HG02623 (cell line): ENCODE results near the gene ZNF316.
A peak's percentile ranks its signal among the peaks of the same experiment; 100 is the strongest.
"Not testable (repeated sequence)": the region's sequence is repeated elsewhere in the genome, so short reads cannot be mapped to it uniquely, and the experiment has no call there.

Experiments
- ATAC-seq: cut with Tn5 transposase; IDR thresholded peaks from one replicate; pipeline ENCODE4 v1.9.1; 2021; ENCODE audit warnings: moderate library complexity; ENCODE audit not compliant: unreplicated experiment

ZNF316 gene

DNA sequence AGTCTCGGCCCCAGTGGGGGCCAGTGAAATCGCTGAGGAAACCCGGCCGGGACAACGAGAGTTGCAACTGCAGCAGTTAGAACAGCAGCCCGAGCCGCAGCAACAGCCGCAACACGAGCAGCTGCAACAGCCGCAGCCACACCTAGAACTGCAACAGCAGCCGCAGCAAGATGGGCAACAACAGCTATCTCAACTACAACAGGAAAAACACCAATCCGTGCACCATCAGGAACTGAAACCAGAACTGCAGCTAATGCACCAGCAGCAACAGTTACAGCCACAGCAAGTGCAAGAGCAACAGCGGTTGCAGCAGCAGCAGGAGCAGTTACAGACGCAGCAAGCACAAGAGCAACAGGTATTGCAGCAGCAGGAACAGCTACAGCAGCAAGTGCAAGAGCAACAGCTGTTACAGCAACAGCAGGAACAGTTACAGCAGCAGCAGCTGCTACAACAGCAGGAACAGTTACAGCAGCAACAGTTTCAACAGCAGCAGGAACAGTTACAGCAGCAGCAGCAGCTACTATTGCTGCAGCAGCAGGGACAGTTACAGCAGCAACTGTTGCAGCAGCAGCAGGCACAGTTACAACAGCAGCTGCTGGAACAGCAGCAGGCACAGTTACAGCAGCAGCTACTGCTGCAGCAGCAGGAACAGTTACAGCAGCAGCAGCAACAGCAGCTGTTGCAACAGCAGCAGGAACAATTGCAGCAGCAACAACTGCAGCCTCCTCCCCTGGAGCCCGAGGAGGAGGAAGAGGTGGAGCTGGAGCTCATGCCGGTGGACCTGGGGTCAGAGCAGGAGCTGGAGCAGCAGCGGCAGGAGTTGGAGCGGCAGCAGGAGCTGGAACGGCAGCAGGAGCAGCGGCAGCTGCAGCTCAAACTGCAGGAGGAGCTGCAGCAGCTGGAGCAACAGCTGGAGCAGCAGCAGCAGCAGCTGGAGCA is 15.7 kb upstream of the ZNF316 start:
- ATAC-seq = no peak

DNA sequence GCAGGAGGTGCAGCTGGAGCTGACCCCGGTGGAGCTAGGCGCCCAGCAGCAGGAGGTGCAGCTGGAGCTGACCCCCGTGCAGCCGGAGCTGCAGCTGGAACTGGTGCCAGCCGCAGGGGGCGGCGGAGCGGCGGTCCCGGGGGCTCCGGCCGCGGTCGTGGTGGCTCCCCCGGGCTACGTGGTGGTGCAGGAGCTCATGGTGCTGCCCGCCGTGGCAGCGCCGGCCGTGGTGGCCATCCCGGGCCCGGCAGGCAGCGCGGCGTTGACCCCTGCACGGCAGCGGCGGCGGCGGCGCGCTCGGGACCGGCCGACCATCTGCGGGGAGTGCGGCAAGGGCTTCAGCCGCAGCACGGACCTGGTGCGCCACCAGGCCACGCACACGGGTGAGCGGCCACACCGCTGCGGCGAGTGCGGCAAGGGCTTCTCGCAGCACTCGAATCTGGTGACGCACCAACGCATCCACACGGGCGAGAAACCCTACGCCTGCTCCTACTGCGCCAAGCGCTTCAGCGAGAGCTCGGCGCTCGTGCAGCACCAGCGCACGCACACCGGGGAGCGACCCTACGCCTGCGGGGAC is 14.9 kb upstream of the ZNF316 start:
- no peak for ATAC-seq

DNA sequence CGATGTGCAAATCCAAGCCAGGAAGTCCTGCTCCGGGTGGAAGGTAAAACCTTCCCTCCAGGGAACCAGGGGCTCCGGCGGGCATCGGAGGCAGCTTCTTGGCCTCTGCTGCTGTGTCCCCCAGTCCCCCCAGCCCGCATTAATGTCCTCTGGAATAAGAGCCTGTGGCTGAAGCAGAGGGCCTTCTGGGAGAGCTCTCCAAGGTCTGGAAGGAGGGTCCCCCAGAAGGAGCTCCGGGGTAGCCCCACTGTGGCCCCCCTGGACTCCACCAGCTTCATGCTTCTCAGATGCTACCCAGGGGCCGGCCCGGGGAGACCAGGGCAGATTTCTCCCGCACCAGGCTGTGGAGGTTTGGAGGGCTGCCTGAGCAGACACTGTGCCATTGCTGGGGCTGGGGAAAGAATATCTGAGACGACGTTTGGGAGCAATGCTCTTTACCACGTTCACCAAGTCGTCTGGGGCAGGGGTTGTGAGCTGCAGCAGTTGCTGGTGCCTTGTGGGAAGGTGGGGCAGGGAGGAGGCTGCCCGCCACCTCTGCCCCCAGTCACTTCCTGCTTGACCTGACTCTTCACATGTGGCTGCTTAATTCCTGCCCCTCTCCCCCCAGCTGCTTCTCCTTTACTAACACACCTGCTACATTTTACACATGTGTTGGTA is 13.4 kb upstream of the ZNF316 start:
- ATAC-seq = no peak

DNA sequence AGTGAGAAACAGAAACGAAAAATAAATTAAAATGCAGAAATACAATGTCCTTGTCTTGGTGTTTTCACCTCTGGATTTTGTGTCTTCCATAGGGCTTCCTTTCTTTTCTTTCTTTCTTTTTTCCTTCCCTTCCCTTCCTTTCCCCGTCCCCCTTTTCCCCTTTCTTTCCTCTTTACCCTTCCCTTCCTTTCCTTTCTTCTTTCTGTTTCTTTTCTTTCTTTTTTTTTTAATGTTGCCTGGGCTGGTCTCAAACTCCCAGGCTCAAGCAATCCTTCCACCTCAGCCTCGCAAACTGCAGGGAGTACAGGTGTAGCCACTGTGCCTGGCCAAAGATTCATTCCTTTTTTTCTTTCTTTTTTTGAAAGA is 12.9 kb upstream of the ZNF316 start:
- ATAC-seq = no peak

DNA sequence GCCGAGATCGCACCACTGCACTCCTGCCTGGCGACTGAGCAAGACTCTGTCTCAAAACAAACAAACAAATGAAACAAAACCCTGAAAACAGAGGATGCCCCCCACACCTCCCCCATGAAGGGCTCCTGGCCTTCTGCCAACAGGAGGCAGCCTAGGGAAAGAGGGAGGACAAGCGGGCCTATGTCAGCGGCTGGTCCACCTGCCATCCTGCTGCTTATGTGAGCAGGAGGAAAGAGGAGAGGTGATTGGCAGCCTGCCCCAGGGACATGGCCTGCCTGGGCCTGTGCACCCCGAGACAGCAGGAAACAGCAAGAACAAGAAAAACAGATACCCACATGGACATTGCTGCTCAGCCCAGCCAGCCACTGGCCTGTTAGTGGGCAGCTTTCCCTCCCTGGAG is 9.1 kb upstream of the ZNF316 start:
- ATAC-seq = no peak

DNA sequence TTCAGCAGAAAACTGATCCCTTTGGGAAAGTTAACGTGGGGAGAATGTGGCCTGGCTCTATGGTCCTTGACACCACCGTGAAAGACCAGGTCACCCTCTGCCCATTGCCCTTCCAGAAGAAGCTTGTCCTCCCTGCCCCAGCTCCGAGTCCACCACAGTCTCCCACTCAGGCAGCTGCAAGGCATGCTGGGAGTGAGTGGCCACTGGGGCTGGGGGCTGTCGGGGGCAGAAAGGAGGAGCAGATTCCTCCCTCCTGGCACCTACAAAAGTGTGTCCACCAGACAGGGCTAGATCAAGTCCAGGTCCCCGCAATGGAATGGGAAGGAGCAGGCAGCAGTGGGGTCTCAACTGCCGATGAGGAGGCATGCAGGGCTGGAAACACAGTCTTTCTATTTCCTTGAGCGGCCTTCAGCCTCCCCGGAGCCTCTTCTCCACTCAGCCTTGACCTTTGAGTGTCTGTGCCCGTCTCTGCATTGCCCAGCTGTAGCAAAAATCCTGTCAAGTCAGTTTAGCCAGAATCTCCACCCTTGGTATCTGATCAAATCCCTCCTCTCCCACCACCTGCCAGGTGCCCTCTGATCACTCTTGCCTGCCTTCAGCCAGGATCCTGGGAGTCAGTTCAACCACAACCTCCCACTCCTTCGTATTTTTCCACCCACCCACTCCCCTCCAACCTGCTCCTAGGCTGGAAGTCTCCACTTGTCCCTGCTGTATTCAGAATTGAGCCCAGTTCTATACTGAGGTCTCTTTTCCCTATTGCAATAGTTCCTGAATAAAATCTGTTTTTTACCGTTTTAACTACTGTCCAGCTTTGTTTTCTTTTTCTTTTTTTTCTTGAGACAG is 6.9 kb upstream of the ZNF316 start:
- ATAC-seq = no peak

DNA sequence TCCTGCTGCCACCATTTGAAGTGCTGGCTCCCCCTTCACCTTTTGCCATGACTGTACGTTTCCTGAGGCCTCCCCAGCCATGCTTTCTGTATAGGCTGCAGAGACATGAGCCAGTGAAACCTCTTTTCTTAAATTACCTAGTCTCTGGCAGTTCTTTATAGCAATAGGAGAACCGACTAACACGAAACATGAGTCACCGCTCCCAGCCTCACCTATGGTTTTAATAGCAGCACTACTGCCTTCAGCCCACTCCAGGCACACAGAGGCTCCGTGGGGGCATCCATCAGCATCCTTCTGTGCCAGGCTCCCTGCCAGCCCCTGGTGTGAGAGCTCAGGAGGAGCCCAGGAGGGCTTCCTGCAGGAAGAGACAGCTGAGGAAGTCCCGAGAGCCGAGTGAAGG is 5.5 kb upstream of the ZNF316 start:
- no peak for ATAC-seq

DNA sequence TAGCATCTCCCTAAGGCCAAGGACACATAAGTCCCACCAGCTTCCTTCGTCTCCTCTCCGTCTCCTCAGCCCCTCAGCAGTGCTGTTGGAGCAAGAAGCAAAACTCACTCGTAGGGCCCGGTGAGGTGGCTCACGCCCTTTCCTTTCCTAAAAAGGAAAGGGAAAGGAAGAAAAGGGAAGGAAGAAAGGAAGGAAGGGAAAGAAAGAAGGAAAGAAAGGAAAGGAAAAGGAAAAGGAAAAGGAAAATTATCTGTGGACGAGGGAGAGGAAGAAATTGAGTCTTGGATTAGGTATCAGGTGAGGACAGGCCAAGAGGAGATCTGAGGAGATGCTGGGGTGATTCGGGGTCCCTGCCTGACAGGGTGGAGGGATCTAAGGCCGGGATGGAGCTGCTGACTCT is 3.1 kb upstream of the ZNF316 start:
- ATAC-seq = no peak

DNA sequence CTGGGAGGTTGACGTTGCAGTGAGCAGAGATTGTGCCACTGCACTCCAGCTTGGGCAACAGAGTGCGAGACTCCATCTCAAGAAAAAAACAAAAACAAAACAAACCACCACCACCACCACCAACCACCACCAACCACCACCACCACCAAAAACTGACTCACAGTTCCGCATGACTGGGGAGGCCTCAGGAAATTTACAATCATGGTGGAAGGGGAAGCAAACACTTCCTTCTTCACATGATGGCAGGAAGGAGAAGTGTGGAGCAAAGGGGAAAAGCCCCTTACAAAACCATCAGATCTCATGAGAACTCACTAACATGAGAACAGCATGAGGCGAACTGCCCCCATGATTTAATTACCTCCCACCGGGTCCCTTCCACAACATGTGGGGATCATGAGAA is 2.1 kb upstream of the ZNF316 start:
- ATAC-seq = not testable (repeated sequence)

DNA sequence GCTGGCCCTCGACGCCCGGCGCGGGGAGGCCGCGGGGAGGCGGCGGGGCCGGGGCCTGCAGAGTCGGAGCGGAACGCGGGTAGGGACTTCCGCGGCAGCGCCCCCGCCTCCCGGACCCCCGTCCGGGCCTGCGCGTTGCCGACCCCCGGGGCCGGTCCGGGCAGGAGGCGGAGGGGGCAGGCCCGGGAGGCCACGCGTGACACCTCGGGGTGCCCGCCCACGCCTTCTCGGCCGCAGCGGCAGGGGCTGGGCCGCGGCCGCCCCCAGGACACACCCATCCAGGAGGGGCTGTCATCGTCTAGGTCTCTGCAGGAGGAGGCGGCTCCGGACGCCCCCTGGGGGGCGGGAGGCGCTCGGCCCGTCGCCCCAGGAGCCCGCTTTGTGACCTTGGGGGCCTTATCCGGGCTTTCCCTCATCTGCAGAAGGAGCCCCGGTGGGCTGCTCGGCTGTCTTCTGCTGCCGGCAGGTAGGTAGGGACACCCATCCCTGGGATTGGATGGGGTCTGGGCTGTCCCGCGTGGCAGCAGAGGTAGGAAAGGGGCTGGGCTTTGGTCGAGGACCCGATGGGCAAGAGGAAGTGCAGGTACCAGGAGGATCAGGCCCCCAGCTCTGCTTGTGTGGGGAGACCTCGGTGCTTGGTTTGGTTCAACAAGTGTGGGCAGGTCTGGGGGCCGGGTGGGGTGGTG is 569 bp downstream of the ZNF316 start:
- ATAC-seq = peak; percentile 73

DNA sequence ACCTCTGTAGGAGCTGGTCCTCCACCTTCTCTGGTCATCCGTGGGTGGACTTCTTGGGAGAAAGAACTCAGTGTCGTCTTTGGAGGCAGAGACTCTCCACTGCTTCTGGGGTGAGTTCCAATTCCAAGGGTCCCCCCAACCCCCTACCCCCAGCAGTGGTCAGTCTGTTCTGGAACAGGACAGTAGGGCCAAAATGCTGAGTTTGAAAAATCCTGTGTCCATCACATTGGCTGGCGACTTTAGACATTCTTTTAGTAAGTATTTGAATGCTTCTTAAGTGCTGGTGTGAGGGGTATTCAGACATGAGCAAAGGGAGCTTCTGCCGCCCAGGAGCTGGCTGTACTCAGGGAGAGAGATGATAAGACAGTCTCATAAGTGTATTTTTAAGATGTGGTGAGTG is 1.9 kb downstream of the ZNF316 start:
- ATAC-seq = no peak

DNA sequence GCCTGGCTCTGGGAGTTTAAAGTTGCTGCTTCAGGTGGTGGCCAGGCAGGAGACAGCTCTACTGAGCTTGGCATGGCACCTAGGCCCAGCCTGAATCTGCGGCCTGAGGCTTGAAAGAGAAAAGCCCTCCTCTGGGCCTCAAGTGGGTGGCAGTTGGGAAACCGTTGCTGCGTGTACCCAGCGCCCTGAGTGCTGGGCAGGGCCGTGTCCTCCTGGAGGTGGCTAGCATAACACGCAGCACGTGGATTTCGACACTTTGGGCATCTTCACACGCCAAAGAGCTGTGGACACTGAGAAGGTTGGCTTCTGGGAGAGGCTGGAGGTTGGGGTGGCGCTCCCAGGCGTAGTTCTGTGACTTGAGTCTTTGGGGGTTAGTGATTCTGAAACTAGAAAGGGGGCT is 2.5 kb downstream of the ZNF316 start:
- ATAC-seq = no peak

DNA sequence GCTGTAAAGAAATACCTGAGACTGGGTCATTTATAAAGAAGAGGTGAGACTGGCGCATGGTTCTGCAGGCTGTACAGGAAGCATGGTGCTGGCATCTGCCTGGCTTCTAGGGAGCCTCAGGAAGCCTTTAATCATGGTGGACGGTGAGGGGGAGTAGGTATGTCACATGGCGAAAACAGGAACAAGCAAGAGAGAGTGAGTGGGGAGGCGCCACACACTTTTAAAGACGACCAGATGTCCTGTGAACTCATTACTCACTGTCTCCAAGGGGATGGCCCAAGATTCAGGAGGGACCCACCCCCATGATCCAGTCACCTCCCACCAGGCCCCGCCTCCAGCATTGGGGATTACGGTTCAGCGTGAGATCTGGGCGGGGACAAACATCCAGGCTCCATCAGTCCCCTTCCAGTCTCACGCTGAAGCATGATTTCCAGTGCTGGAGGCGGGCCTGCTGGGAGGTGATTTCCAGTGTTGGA is 3.2 kb downstream of the ZNF316 start:
- ATAC-seq = no peak

DNA sequence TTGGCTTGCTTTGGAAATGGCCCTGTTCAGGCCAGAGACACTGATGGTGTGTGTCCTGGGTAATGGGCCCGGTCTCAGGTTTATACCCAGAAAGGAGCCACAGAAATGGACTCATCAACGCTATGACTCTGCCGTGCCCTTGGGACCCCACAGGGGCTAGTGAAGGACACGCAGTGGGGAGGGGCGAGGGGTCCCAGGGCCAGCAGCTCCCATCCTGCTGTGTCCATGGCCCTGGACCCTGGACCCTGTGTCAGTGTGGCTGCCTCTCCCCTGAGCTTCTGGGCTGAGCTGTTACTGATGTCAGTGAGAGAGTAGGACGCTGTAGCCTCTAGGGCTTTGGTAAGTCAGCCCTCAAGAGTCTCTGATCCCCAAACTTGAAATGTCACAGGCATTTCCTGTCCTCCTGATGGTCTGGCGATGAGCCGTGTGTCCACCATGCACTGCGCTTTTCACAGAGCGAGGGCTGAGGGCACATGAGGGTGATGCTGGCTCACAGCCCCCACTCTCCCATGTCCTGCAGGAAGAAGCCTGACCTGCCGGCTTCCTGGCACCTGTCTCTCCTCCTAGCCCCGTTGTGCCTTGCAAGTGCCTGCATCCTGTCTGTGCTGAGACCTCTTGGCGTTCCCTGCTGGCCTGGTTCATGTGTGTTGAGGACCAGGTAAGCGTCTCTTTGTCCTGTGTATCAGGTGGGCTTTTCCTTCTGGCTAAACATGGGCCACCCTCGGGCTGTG is 4.4 kb downstream of the ZNF316 start:
- ATAC-seq = no peak

DNA sequence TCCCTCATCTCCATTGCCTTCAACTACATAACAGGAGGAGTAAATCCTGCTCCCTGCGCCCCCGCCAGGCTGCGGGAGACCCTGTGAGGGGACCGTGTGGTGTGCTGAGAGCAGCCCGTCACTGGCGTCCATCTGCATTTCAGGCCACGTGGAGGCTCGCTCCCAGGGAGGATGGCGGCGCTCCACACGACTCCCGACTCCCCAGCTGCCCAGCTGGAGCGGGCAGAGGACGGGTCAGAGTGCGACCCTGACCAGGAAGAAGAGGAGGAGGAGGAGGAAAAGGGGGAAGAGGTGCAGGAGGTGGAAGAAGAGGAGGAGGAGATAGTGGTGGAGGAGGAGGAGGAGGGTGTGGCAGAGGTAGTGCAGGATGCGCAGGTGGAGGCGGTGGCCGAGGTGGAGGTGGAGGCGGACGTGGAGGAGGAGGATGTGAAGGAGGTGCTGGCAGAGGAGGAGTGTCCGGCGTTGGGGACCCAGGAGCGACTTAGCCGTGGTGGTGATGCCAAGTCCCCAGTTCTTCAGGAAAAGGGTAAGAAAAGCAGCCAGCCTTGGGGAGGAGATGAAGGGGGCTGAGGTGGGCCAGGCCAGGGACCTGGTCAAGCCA is 5.2 kb downstream of the ZNF316 start:
- no peak for ATAC-seq

DNA sequence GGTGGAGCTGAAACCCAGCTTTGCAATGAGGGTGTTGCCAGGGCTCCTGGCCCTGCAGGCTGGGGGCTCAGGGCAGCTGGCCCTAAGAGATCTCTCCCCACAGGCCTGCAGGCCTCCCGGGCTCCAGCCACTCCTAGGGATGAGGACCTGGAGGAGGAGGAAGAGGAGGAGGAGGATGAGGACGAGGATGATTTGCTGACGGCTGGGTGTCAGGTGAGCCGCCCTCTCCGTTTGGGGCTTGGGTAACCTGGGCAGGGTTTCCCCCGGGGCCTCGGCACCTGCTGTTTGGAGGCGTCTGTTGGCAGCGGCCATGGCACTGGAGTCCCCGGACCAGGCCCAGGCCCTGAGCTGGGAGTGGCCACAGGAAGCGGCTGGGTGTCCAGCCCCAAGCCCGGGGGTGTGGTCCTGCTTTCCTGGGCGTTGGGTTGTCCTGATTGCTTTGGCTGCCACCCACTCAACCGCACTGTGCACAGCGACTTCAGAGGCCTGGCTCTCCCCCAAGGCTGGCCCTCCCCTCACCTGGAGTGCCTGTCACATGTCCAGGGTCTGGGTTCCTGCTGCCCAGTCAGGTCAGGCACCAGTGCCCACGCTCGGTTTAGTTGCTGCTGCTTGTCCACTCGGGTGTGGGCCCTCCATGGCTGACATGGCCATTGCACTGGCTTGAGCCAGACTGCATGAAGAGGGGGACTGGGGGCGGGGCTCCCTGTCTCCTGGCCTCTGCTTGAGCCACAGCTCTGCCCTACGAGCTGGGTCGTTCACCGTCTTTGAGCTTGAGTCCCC is 5.9 kb downstream of the ZNF316 start:
- no peak for ATAC-seq

DNA sequence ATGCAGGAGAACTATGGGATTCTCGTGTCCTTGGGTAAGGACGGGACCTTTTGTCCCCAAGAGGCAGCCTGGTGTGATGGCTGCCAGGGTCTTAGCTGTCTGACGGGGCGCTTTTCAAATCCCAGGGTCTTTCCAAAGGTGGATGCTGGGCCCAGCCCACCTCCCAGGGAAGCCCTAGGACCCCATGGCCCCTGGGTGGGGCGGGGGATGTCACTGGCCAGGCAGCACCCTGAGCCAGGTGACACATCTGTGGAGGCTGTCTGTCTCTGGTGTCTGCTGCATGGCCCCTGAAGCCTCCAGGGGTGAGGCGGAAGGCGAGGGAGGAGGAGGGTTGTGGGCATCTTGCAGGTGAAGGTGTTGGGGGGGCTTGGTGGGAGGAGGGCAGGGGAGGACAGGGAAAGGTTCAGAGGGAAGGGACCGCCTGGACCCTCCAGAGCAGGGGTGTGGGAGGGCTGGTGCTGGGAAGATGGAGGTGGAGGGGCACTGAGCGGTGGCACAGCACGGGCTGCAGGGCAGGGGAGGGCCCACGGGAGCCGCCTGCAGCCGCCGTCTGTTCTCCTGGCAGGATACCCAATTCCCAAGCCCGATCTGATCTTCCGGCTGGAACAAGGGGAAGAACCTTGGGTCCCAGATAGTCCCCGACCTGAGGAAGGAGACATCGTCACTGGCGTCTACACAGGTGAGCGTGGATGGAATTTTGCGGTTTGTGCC is 7.0 kb downstream of the ZNF316 start:
- ATAC-seq = no peak

DNA sequence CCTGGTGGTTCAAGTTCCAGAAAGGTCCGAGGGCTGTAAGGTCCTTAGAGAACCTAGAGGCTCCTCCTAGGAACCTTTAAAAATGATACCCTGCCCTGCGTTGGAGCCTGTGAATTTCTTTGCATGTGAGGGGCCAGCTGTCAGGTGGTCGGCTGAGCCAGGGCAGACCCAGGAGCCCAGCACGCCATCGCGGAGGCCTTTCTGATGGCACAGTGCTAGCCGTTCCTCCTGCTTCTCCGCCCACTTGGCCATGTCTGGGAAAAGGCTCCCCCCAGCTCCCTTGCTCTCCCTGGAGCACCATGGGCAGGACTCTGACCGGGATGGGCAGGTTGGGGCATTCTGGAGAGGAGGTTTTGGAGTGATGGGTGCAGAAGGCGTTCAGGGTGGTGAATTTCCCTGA is 7.6 kb downstream of the ZNF316 start:
- no peak for ATAC-seq
